ENCODE results near the gene MYH6. TPM values are rescaled to one million over a fixed set of nuclear protein-coding genes. Genes with fewer than 3 reads are reported as not detected.
"Not testable (repeated sequence)": the region's sequence is repeated elsewhere in the genome, so short reads cannot be mapped to it uniquely, and the experiment has no call there.

The MYH6 gene
- not detected in 2 replicates for total RNA-seq (2014; rRNA removed; shearing (Covaris generic))

DNA sequence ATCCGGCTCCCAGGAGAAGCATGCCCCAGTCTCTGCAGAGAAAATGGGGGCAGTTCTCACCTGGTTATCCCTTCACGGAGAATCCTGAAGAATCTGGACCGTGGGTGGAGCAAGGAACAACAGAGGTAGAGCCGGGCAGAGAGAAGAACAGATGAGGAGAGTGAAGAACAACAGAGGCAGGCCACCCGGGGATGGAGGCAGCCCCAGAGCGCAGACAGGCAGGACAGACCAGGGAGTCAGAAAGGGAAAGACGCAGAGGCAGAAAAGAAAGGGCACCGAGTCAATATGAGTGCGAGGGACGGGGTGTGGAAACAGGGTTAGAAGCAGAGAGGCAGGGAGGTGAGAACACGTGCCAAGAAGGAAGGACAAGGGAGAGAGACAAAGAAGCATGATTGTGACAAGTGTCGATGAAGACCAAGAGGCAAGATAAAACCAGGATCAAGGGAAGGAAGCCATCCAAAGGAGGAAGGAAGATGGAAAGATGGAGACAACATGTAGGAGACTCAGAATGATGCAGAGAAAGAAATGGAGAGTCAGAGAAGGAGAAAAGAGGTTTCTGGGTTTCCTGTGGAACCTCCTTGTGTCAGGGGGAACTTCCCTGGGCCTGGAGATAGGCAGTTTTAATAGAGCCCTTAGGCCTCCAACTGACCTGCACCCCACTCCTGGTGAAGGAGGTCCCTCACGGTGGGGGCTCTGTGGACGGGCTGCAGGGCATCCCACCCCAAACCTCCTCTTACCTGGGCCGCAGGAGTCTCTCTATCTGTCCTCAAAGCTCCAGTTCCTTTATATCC, at the start of gene MYH6:
Gene MYH6, minus strand, starts transcription at position 758 of the 791 bp plus-strand sequence. CDS start 1,050 bp downstream, outside the sequence.
- Histone ChIP-seq H3K27ac (no peak within 1 kb of the TSS), H3K27me3 (replicated peaks) (peaks cover 25% of the 10 kb centered on the region), H3K4me1 (replicated peaks) (no peaks in the 10 kb centered on the region), H3K36me3 (no peaks in the 10 kb centered on the region), H3K4me3 (no peak within 1 kb of the TSS), H3K9me3 (replicated peaks) (no peaks in the 10 kb centered on the region)
- DNase-seq (ENCODE audit: low read depth in 1 of 2, low spot score in 2 of 2): no peak

DNA sequence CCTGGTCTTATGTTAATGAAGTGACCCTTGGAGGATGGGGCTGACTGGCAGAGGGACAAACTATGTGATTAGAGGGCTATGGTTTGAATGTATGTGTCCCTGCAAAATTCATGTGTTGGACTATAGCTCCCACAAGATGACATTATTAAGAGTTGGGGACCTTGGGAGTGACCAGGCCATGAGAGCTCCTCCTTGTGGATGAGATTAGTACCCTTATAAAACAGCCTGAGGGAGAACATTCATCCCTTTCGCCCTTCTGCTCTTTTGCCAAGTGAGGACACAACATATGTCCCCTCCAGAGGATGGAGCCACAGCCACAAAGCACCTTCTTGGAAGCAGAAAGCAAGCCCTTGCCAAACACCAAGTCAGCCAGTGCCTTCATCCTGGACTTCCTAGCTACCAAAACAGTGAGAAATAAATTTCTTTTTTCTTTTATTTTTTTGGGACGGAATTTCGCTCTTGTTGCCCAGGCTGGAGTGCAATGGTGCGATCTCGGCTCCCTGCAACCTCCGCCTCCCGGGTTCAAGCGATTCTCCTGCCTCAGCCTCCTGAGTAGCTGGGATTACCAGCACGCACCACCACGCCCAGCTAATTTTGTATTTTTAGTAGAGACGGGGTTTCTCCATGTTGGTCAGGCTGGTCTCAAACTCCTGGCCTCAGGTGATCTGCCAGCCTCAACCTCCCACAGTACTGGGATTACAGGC, 49.0 kb upstream of the MYH6 start:
- not testable (repeated sequence) for DNase-seq (ENCODE audit: low read depth in 1 of 2, low spot score in 2 of 2); H3K4me1 ChIP-seq (replicated peaks); H3K27ac ChIP-seq; H3K36me3 ChIP-seq; H3K9me3 ChIP-seq (replicated peaks); H3K4me3 ChIP-seq
- peaks cover 21% of the 10 kb centered on the region for H3K27me3 ChIP-seq (replicated peaks)

DNA sequence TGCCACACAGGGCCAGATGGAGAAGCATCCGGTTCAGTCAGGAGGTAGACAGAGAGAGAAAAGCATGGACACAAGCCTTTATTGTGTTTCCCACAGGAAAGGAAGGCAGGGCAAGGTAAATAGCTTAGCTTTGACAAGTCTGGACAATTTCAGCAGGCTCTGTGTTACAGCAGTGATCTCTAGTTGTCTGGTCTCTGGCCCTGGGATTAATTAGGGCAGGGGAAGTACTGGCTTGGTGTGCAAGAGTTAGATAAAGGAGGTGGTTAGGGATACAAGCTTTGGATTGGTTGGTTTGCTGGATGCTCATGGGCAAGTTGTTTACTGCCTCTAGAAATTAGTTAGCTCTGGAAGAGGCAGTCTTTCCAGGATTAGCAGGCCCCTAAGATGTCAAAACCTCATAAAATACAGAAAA, 46.4 kb upstream of the MYH6 start:
- no peak overlapping the region for H3K27ac ChIP-seq
- H3K4me1 ChIP-seq (replicated peaks): no peaks in the 10 kb centered on the region
- DNase-seq (ENCODE audit: low read depth in 1 of 2, low spot score in 2 of 2): no peak
- peaks cover 35% of the 10 kb centered on the region for H3K27me3 ChIP-seq (replicated peaks)
- no peaks in the 10 kb centered on the region for H3K36me3 ChIP-seq
- no peak overlapping the region for H3K4me3 ChIP-seq
- no peaks in the 10 kb centered on the region for H3K9me3 ChIP-seq (replicated peaks)

DNA sequence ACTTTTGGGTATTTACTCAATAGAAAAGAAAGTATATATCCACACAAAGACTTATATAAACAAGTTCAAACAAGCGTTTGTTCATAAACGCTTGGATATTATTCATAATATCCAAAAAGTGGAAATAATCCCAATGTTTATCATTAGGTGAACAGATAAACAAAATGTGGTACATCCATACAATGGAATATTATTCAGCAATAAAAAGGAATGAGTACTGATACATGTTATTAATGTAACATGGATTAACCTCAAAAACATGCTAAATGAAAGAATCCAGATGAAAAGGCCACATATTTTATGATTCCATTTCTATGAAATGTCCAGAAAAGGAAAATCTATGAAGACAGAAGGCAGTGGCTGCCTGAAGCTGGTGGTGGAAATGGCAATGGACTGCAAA, 44.2 kb upstream of the MYH6 start:
- no peak overlapping the region for H3K27ac ChIP-seq
- H3K36me3 ChIP-seq: no peaks in the 10 kb centered on the region
- H3K4me3 ChIP-seq: no peak overlapping the region
- no peak for DNase-seq (ENCODE audit: low read depth in 1 of 2, low spot score in 2 of 2)
- H3K4me1 ChIP-seq (replicated peaks): no peaks in the 10 kb centered on the region
- no peaks in the 10 kb centered on the region; the same call in 1 of the 2 replicates for H3K9me3 ChIP-seq (replicated peaks)
- peaks cover 39% of the 10 kb centered on the region for H3K27me3 ChIP-seq (replicated peaks)

DNA sequence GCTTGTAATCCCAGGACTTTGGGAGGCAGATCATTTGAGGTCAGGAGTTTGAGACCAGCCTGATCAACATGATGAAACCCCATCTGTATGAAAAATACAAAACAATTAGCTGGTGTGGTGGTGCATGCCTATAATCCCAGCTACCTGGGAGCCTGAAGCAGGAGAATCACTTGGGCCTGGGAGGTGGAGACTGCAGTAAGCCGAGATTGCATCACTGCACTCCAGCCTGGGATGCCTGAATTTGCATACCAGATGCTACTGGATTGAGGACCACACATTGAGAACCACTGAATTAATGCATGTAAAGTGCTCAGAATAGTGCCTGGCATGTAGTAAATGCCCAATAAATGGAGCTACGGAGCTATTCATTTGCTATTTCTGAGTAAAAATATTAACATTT, 42.3 kb upstream of the MYH6 start:
- Histone ChIP-seq H3K9me3 (replicated peaks) (no peaks in the 10 kb centered on the region; the same call in 1 of the 2 replicates), H3K27ac (no peak overlapping the region), H3K4me3 (no peak overlapping the region), H3K36me3 (no peaks in the 10 kb centered on the region), H3K4me1 (replicated peaks) (no peaks in the 10 kb centered on the region), H3K27me3 (replicated peaks) (peaks cover 42% of the 10 kb centered on the region)
- no peak for DNase-seq (ENCODE audit: low read depth in 1 of 2, low spot score in 2 of 2)

DNA sequence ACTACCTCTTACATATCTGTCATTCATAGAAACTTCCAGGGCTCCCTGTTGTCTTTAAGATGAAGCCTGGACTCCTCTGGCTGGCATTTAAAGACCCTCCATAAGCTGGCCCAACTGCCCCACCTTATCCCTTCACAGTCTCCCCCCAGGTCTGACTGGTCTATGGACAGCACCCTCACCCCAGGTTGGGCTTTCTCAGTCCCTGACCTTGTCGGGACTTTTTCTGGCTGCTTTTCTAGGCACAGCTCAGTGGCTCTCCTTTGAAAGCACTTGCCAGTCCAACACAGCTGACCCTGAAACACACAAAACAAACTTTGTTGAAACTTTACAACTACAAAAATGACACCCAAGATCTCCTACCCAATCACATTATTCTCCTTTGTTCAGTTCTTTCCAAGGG, 41.2 kb upstream of the MYH6 start:
- Histone ChIP-seq H3K4me1 (replicated peaks) (no peaks in the 10 kb centered on the region), H3K4me3 (no peak overlapping the region), H3K27ac (no peak overlapping the region), H3K36me3 (no peaks in the 10 kb centered on the region), H3K9me3 (replicated peaks) (no peaks in the 10 kb centered on the region; the same call in 1 of the 2 replicates), H3K27me3 (replicated peaks) (peaks cover 43% of the 10 kb centered on the region)
- DNase-seq (ENCODE audit: low read depth in 1 of 2, low spot score in 2 of 2): no peak

DNA sequence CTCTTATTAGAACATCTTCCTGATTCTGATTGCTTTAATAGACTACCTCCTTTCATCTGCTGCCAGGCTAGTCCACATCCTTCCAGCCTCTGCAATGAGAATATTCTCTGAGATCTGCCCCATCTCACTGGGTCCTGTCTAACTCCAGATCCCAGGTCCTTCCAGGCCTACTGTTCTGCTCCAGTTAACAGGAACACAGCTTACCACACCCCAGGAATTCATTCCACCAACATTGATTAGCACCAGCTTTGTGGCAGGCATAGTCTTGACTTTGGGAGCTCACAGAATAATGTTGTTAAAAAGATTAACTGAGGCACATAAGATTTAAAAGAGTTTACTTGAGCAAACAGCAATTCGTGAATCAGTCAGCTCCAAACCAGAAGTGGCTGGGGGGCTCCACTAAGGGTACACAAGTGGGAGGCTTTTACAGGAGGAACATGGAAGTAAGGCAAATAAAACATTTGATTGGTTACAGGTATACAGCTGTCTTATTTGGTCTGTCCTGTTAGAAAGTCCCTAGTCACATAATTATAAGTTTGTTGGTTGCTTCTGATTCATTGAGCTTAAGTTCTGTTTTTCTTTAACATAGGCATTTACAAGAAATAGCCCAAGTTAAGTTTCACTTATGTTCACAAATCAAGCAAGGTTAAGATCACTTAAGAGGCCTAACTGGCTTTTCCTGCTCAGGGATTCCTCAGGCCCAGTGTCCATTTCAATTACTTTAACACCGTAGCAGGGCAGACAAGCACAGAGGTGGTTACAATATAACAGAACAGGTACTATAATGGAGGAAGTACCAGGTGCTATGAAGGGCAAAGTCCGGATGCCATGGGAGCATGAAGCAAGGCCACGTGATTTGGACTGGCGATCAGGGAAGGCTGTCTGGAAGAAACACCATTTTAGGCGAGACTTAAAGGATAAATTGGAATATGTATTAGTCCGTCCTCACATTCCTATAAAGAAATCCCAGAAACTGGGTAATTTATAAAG, 39.6 kb upstream of the MYH6 start:
- Histone ChIP-seq H3K27ac (no peak overlapping the region), H3K9me3 (replicated peaks) (no peaks in the 10 kb centered on the region; the same call in 1 of the 2 replicates), H3K4me1 (replicated peaks) (no peaks in the 10 kb centered on the region), H3K36me3 (no peaks in the 10 kb centered on the region), H3K27me3 (replicated peaks) (peaks cover 38% of the 10 kb centered on the region), H3K4me3 (no peak overlapping the region)
- no peak for DNase-seq (ENCODE audit: low read depth in 1 of 2, low spot score in 2 of 2)

DNA sequence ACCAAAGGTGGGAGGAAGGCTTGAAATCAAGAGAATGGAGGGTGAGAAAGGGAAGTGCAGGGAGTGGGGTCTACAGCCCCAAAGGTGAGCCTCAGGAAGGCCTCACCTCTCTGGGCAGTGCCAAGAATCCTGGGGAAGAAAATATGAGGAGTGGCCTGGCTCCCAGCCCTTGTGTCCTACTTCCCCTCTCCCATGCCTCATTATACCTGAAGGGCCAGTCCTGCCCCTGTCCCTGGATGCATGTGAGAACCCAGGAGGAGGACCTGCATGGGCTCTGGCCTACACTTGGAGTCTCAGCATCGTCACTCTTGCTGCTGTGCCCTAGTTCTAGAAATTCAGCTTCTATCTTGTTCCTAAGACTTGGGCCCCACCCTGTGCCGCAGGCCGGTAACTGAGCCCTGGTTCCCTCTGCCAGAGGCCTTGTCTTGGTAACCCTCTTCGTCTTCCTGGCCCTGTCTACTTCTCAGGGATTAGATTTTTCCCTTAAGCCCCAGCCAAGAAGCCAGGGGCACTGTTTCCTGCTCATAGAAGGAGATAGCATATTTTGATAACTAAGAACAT, 38.3 kb upstream of the MYH6 start:
- Histone ChIP-seq H3K27me3 (replicated peaks) (peaks cover 26% of the 10 kb centered on the region), H3K4me1 (replicated peaks) (no peaks in the 10 kb centered on the region), H3K9me3 (replicated peaks) (no peaks in the 10 kb centered on the region; the same call in 1 of the 2 replicates), H3K36me3 (no peaks in the 10 kb centered on the region), H3K27ac (no peak overlapping the region), H3K4me3 (no peak overlapping the region)
- DNase-seq (ENCODE audit: low read depth in 1 of 2, low spot score in 2 of 2): no peak

DNA sequence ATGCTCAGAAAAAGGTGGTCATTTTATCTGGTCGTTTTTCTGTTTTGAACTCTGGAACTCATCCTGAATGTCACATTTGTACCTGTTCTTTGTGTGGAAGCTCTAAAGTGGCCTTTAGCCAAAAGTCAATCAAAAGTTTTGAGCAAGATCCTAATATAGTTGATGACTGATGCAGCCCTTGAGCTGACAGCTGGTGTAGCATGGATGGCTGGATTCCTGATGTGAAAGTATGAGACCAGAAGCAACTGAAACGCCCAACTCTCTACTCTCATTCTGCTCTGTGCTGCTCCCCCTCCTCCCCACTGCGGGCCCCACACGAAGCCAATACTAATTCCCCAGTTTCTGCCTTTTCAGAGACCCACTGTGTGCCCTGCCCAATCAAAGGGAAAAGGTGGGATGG, 37.7 kb upstream of the MYH6 start:
- Histone ChIP-seq H3K27me3 (replicated peaks) (peaks cover 24% of the 10 kb centered on the region), H3K27ac (no peak overlapping the region), H3K36me3 (no peaks in the 10 kb centered on the region), H3K4me1 (replicated peaks) (no peaks in the 10 kb centered on the region), H3K4me3 (no peak overlapping the region), H3K9me3 (replicated peaks) (no peaks in the 10 kb centered on the region; the same call in 1 of the 2 replicates)
- peak in 1 of 2 experiments; percentile 12 for DNase-seq (ENCODE audit: low read depth in 1 of 2, low spot score in 2 of 2)

DNA sequence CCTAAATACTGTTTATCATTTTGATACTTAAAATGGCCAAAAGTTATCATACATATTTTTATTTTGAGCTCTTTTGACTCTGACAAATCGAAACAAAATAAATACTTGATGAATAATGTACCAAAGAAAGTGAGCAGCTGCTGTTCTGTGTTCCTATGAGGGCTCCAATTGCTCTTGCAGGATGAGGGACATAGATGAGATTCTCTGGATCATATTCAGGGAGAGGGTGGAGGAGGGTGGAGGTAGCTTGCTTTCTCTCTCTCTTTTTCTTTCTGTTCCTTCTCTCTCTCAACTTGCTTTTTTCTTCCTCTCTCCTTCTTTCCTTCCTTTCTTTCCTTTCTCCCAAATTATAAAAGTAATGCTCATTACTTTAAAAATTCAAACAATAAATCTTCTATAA, 36.2 kb upstream of the MYH6 start:
- no peak for DNase-seq (ENCODE audit: low read depth in 1 of 2, low spot score in 2 of 2)
- Histone ChIP-seq H3K4me3 (no peak overlapping the region), H3K27me3 (replicated peaks) (peaks cover 17% of the 10 kb centered on the region), H3K9me3 (replicated peaks) (no peaks in the 10 kb centered on the region; the same call in 1 of the 2 replicates), H3K4me1 (replicated peaks) (no peaks in the 10 kb centered on the region), H3K36me3 (no peaks in the 10 kb centered on the region), H3K27ac (no peak overlapping the region)

DNA sequence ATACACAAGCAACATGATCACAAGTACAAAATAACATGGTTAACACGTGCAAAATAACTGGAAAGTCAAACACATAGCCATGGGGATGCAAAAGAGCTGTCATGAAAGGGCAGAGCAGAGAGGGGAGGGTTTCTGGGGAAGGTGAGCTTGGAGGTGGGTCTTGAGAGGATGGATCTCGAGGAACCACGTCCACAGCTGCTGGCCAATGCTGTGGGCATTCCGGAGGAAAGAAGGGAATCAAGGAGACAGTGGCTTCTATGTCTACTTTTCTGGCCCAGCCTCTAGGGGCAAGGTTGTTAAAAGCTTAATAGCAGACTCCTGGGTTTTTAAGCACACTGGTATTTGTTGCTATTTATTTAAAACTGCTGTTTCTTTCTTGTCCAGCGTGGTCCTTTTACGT, 35.8 kb upstream of the MYH6 start:
- DNase-seq (ENCODE audit: low read depth in 1 of 2, low spot score in 2 of 2): no peak

DNA sequence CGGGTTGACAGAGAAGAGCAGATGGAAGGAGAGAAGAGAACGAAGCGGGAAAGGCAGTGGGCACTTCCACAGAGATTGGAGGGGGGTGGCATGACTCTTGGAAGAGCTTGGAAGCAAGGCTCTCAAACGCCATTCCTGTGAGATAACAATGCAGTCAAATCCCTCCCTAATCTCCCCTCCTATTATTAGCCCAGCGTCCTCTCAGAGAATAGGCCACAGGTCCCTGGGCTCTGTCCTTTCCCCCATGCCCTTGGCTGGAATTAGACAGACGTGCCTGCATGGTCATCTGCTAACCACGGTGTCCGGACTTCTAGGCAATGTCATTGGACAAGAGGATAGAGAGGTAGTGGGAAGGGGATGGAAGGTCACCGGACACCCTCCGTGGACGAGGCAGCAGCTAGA, 35.3 kb upstream of the MYH6 start:
- no peak overlapping the region for H3K4me3 ChIP-seq
- no peaks in the 10 kb centered on the region for H3K36me3 ChIP-seq
- H3K27ac ChIP-seq: no peak overlapping the region
- H3K4me1 ChIP-seq (replicated peaks): no peaks in the 10 kb centered on the region
- no peaks in the 10 kb centered on the region for H3K9me3 ChIP-seq (replicated peaks)
- peaks cover 9% of the 10 kb centered on the region; the same call in 1 of the 2 replicates for H3K27me3 ChIP-seq (replicated peaks)
- DNase-seq (ENCODE audit: low read depth in 1 of 2, low spot score in 2 of 2): peak in 1 of 2 experiments; percentile 18

More for the DNA sequence above, 35.8 kb upstream of the MYH6 start:
- Histone ChIP-seq H3K4me3 (no peak overlapping the region), H3K27ac (no peak overlapping the region), H3K27me3 (replicated peaks) (peaks cover 13% of the 10 kb centered on the region), H3K36me3 (no peaks in the 10 kb centered on the region), H3K4me1 (replicated peaks) (no peaks in the 10 kb centered on the region), H3K9me3 (replicated peaks) (no peaks in the 10 kb centered on the region; the same call in 1 of the 2 replicates)

Data from SJSA1 (cell line).